Esophagus muscularis mucosa (tissue), 4 donors: ENCODE results near the gene SCP2.

Experiments
- CTCF ChIP-seq, 3 experiments: fragments of 200-600 bp in 2 of 3; fragments of 450-650 bp in 1 of 3; sonication (generic) in 2 of 3; IDR thresholded peaks; one replicate each; pipeline ENCODE4 v1.5.1; 2017 to 2019; ENCODE audit warnings: antibody characterized with exemption in 3 of 3, mild to moderate bottlenecking in 2 of 3, moderate library complexity in 1 of 3
- EP300 ChIP-seq: sonication (generic); formaldehyde crosslinking; IDR thresholded peaks from one replicate; pipeline ENCODE4 v1.6.1; 2017; ENCODE audit warnings: antibody characterized with exemption
- POLR2A ChIP-seq: fragments of 450-650 bp; IDR thresholded peaks from one replicate; pipeline ENCODE4 v1.6.1; 2017; ENCODE audit warnings: antibody characterized with exemption, moderate library complexity, mild to moderate bottlenecking, low read depth
- POLR2AphosphoS5 ChIP-seq, 2 donors: sonication (generic); formaldehyde crosslinking; IDR thresholded peaks; one replicate each; pipeline ENCODE4 v1.6.1; 2017; ENCODE audit warnings: antibody characterized with exemption in 2 of 2

GRCh38 chr1:52914463-52914862, 12.6 kb upstream of the SCP2 start:
- TF ChIP-seq CTCF (IDR thresholded peaks at IDR 0.05) (no peak), EP300 (no peak), POLR2AphosphoS5 (IDR thresholded peaks at IDR 0.05) (no peak), POLR2A (no peak)
